HG03025 (cell line): ENCODE data around the gene ZSWIM5.
"Not testable (repeated sequence)": the region's sequence is repeated elsewhere in the genome, so short reads cannot be mapped to it uniquely, and the experiment has no call there.

ENCODE experiments used
- ATAC-seq: cut with Tn5 transposase; IDR thresholded peaks from one replicate; pipeline ENCODE4 v1.9.1; 2021; ENCODE audit warnings: mild to moderate bottlenecking, moderate library complexity; ENCODE audit not compliant: unreplicated experiment, low FRiP score

ZSWIM5 gene

GRCh38 chr1:45205910-45206721 is at the start of gene ZSWIM5:
TSS of gene ZSWIM5 (minus strand) at chr1:45206605. CDS start at chr1:45206350, 255 bp downstream.
- ATAC-seq: peak; percentile 60

GRCh38 chr1:45254490-45254889 is 48.1 kb upstream of the ZSWIM5 start:
- ATAC-seq: no peak

GRCh38 chr1:45250544-45250943 is 44.1 kb upstream of the ZSWIM5 start:
- ATAC-seq: no peak

GRCh38 chr1:45248004-45248403 is 41.6 kb upstream of the ZSWIM5 start:
- not testable (repeated sequence) for ATAC-seq

GRCh38 chr1:45246760-45247159 is 40.4 kb upstream of the ZSWIM5 start:
- no peak for ATAC-seq

DNA sequence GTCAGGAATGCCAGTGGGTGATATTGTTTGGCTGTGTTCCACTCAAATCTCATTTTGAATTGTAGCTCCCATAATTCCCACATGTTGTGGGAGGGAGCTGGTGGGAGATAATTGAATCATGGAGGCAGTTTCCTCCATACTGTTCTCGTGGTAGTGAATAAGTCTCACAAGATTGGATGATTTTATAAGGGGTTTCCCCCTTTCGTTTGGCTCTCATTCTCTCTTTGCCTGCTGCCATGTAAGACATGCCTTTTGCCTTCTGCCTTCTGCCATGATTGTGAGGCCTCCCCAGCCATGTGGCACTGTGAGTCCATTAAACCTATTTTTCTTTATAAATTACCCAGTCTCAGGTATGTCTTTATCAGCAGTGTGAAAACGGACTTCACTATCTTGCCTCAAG is 40.0 kb upstream of the ZSWIM5 start:
- not testable (repeated sequence) for ATAC-seq

DNA sequence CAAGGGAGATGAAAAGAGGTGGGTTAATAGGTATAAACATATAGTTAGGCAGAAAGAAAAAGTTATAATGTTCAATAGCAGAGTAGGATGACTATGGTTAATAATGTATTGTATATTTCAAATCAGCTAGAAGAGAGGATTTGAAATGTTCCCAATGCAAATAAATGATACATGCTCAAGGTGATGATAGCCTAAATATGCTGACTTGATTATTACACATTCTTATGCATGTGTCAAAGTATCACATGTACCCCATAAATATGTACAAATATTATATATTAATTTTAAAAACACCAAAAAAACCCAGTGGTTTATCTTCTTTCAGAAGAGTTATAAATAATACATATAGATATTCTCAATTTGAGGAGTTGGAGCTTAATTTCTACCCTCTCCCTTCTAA is 38.3 kb upstream of the ZSWIM5 start:
- no peak for ATAC-seq

GRCh38 chr1:45243476-45244343 is 37.3 kb upstream of the ZSWIM5 start:
- no peak for ATAC-seq

DNA sequence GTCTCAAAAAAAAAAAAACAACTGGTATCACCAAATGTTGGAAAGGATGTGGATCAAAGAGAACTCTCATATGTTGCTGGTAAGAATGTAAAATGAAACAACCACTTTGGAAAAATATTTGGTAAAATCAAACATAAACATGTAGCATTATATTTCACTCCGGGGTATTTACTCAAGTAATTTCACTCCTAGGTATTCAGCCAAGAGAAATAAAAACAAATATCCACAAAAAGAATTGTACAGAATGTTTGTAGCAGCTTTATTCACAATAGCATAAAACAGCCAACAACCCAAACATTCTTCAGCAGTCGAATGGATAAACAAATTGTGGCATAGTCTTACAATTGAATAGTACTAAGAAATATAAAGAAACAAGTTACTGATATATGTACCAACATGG is 32.4 kb upstream of the ZSWIM5 start:
- no peak for ATAC-seq

GRCh38 chr1:45236136-45236535 is 29.7 kb upstream of the ZSWIM5 start:
- ATAC-seq: no peak

GRCh38 chr1:45230537-45230936 is 24.1 kb upstream of the ZSWIM5 start:
- no peak for ATAC-seq

DNA sequence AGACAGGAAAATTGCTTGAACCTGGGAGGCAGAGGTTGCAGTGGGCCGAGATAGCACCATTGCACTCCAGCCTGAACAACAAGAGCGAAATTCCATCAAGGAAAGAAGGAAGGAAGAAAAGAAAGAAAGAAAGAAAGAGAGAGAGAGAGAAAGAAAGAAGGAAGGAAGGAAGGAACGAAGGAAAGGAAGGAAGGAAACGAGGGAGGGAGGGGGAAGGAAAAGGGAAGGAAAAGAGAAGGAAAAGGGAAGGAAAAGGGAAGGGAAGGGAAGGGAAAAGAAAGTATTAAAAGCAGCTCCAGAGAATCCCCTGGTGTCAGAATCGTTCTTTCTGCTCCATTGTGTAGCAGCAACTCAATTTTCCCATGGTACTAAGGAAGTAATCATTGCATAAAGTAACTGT is 19.2 kb upstream of the ZSWIM5 start:
- no peak for ATAC-seq

- ATAC-seq: not testable (repeated sequence)
Measured at GRCh38 chr1:45223710-45224109, 17.3 kb upstream of the ZSWIM5 start.

- no peak for ATAC-seq
Measured at GRCh38 chr1:45221716-45222115, 15.3 kb upstream of the ZSWIM5 start.

GRCh38 chr1:45216861-45217260 is 10.5 kb upstream of the ZSWIM5 start:
- no peak for ATAC-seq

GRCh38 chr1:45216200-45216541 is 9.8 kb upstream of the ZSWIM5 start:
- no peak for ATAC-seq

- ATAC-seq: no peak
Measured at GRCh38 chr1:45215485-45216199, 9.2 kb upstream of the ZSWIM5 start.

GRCh38 chr1:45213892-45214291 is 7.5 kb upstream of the ZSWIM5 start:
- no peak for ATAC-seq

DNA sequence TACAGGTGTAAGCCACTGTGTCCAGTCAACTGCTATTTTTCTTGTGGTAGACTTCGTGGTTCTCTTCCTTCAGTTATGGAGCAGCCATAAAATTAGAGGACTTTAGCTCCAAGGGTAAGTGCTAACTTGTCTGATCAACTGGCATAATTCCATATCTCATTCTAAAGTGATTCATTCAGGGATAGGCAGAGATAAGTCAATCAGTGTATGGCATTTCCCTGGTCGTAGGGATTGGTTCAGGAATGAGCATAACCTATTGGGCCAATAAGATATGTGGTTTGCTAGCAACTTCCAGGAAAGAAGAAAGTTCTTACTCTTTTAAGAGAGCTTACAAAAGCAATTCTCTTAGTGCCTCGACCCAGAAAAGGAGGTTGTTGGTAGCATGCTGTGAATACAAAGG is 4.7 kb upstream of the ZSWIM5 start:
- no peak for ATAC-seq

- ATAC-seq: no peak
Measured at GRCh38 chr1:45206808-45207623, 611 bp upstream of the ZSWIM5 start.
